MM.1S (cell line): Measurements from ENCODE around the gene NDUFV2.
A peak's percentile ranks its signal among the peaks of the same experiment; 100 is the strongest.

Experiments used
- DNase-seq: peaks from one replicate; pipeline ENCODE4 v3.0.0-alpha.2; 2015
- H2AFZ ChIP-seq: fragments of 300-600 bp; sonication (generic); 2 replicates; pipeline ENCODE4 v1.6.0; 2016; ENCODE audit warnings: antibody characterized with exemption, low read length
- H3F3A ChIP-seq: fragments of 300-600 bp; sonication (generic); 2 replicates; pipeline ENCODE4 v1.6.1; 2016; ENCODE audit warnings: mild to moderate bottlenecking, antibody characterized with exemption, low read length, moderate library complexity, mixed read lengths; ENCODE audit not compliant: insufficient read depth
- H3K27ac ChIP-seq: fragments of 300-600 bp; sonication (generic); 2 replicates; pipeline ENCODE4 v1.5.1; 2016; ENCODE audit warnings: mild to moderate bottlenecking, low read length
- H3K27me3 ChIP-seq: fragments of 300-600 bp; sonication (generic); replicated peaks from 2 replicates; pipeline ENCODE4 v1.6.0; 2016; ENCODE audit warnings: low read length; ENCODE audit not compliant: insufficient read depth
- H3K36me3 ChIP-seq: fragments of 300-600 bp; sonication (generic); replicated peaks from 2 replicates; pipeline ENCODE4 v1.6.1; 2016; ENCODE audit warnings: mild to moderate bottlenecking, low read length, mixed read lengths; ENCODE audit not compliant: insufficient read depth
- H3K4me1 ChIP-seq: fragments of 300-600 bp; sonication (generic); 2 replicates; pipeline ENCODE4 v1.6.1; 2016; ENCODE audit warnings: low read length, mixed read lengths
- H3K4me2 ChIP-seq: fragments of 300-600 bp; sonication (generic); 2 replicates; pipeline ENCODE4 v1.6.0; 2016; ENCODE audit warnings: low read depth, low read length
- H3K4me3 ChIP-seq: fragments of 300-600 bp; sonication (generic); 2 replicates; pipeline ENCODE4 v1.5.1; 2016; ENCODE audit warnings: low read length, mixed read lengths
- H3K79me2 ChIP-seq: fragments of 300-600 bp; sonication (generic); 2 replicates; pipeline ENCODE4 v1.6.1; 2016; ENCODE audit warnings: mixed run types, low read length, mixed read lengths
- H3K9ac ChIP-seq: fragments of 300-600 bp; sonication (generic); 2 replicates; pipeline ENCODE4 v1.6.1; 2016; ENCODE audit warnings: low read length, mixed read lengths
- H3K9me2 ChIP-seq: fragments of 300-600 bp; sonication (generic); replicated peaks from 2 replicates; pipeline ENCODE4 v1.6.1; 2016; ENCODE audit warnings: mild to moderate bottlenecking, low read length, mixed read lengths; ENCODE audit not compliant: insufficient read depth
- H3K9me3 ChIP-seq: fragments of 300-600 bp; sonication (generic); replicated peaks from 2 replicates; pipeline ENCODE4 v1.6.1; 2016; ENCODE audit warnings: mild to moderate bottlenecking, low read length, mixed read lengths; ENCODE audit not compliant: insufficient read depth
- H4K20me1 ChIP-seq: fragments of 300-600 bp; sonication (generic); 2 replicates; pipeline ENCODE4 v1.6.1; 2016; ENCODE audit warnings: mild to moderate bottlenecking, low read length, moderate library complexity, mixed read lengths; ENCODE audit not compliant: insufficient read depth
- EZH2 ChIP-seq: fragments of 300-600 bp; sonication (generic); optimal IDR thresholded peaks from 2 replicates; pipeline ENCODE3; 2017; ENCODE audit warnings: low read depth, mild to moderate bottlenecking, antibody characterized with exemption, low read length, mixed read lengths
- EZH2phosphoT487 ChIP-seq: fragments of 300-600 bp; sonication (generic); IDR thresholded peaks from 2 replicates; pipeline ENCODE4 v1.6.1; 2018; ENCODE audit warnings: antibody characterized with exemption, low read length
- TF ChIP-seq, protein P1 (sequence below): fragments of 300-600 bp; sonication (generic); IDR thresholded peaks from 2 replicates; pipeline ENCODE4 v1.5.1; 2016; ENCODE audit warnings: antibody characterized with exemption, low read length, mixed read lengths

Gene NDUFV2

DNA sequence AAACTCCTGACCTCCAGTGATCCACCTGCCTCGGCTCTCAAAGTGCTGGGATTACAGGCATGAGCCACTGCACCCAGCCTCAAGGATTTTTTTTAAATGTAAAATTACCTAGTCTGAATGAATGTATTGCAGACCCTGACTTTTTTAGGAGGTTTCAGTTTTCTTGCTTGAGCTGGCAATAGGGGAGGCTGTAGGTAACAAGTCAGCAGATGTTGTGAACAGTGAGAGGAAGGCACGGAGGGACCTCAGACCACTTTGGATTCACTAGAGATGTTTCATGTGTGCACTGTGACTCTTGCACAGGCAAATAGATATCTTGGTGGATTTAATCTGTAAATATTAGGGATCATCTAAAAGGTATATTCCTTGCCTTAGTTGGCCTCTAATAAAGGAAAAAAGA is 6.4 kb downstream of the NDUFV2 start:
- no peaks in the 10 kb centered on the region for H3K27me3 ChIP-seq
- peak overlapping the region; percentile 87 for H3K27ac ChIP-seq
- peak; percentile 82 for DNase-seq
- H3K9ac ChIP-seq = peak overlapping the region; percentile 97
- no peaks in the 10 kb centered on the region for H4K20me1 ChIP-seq
- H3K79me2 ChIP-seq = peaks cover 100% of the 10 kb centered on the region
- H3K4me3 ChIP-seq = peak overlapping the region; percentile 76
- H2AFZ ChIP-seq = no peak overlapping the region
- H3K4me2 ChIP-seq = peak overlapping the region; percentile 69
- peaks cover 10% of the 10 kb centered on the region; the same call in 1 of the 2 replicates for H3K36me3 ChIP-seq
- H3K4me1 ChIP-seq = peaks cover 20% of the 10 kb centered on the region
- H3F3A ChIP-seq = peaks cover 74% of the 10 kb centered on the region
- H3K9me2 ChIP-seq = no peaks in the 10 kb centered on the region
- TF ChIP-seq EZH2 (no peak), EZH2phosphoT487 (no peak)
- TF ChIP-seq, protein P1, sequence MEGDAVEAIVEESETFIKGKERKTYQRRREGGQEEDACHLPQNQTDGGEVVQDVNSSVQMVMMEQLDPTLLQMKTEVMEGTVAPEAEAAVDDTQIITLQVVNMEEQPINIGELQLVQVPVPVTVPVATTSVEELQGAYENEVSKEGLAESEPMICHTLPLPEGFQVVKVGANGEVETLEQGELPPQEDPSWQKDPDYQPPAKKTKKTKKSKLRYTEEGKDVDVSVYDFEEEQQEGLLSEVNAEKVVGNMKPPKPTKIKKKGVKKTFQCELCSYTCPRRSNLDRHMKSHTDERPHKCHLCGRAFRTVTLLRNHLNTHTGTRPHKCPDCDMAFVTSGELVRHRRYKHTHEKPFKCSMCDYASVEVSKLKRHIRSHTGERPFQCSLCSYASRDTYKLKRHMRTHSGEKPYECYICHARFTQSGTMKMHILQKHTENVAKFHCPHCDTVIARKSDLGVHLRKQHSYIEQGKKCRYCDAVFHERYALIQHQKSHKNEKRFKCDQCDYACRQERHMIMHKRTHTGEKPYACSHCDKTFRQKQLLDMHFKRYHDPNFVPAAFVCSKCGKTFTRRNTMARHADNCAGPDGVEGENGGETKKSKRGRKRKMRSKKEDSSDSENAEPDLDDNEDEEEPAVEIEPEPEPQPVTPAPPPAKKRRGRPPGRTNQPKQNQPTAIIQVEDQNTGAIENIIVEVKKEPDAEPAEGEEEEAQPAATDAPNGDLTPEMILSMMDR = no peak
- no peaks in the 10 kb centered on the region for H3K9me3 ChIP-seq

DNA sequence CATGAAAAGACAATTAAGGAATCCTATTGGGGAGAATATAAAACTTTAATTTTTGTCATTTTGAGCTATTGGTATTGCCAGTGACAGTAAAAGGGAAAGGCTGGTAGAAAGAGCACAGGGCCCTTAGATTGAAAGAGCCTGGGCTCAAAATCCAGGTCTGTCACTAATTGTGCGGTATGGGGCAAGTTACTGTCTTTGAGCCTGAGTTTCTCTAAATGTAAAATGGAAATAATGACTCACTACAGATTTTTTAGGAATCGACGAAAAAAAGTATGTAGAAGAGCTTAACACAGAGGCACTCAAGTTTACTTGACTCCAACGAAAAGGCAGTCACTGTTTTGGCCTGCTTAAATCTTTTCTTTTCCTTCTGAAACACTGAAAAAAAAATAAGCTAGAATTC is 7.0 kb downstream of the NDUFV2 start:
- peak overlapping the region; percentile 76 for H3K4me3 ChIP-seq
- peaks cover 20% of the 10 kb centered on the region for H3K4me1 ChIP-seq
- H3K9me2 ChIP-seq = no peaks in the 10 kb centered on the region
- H3K27me3 ChIP-seq = no peaks in the 10 kb centered on the region
- peaks cover 10% of the 10 kb centered on the region; the same call in 1 of the 2 replicates for H3K36me3 ChIP-seq
- H3F3A ChIP-seq = peaks cover 74% of the 10 kb centered on the region
- no peaks in the 10 kb centered on the region for H4K20me1 ChIP-seq
- H3K9me3 ChIP-seq = no peaks in the 10 kb centered on the region
- H3K9ac ChIP-seq = peak overlapping the region; percentile 97
- no peak for DNase-seq
- H2AFZ ChIP-seq = no peak overlapping the region
- H3K4me2 ChIP-seq = peak overlapping the region; percentile 69
- peaks cover 100% of the 10 kb centered on the region for H3K79me2 ChIP-seq
- H3K27ac ChIP-seq = peak overlapping the region; percentile 87
- TF ChIP-seq EZH2phosphoT487 = no peak
- TF ChIP-seq, protein P1 = no peak
- TF ChIP-seq EZH2 = no peak

DNA sequence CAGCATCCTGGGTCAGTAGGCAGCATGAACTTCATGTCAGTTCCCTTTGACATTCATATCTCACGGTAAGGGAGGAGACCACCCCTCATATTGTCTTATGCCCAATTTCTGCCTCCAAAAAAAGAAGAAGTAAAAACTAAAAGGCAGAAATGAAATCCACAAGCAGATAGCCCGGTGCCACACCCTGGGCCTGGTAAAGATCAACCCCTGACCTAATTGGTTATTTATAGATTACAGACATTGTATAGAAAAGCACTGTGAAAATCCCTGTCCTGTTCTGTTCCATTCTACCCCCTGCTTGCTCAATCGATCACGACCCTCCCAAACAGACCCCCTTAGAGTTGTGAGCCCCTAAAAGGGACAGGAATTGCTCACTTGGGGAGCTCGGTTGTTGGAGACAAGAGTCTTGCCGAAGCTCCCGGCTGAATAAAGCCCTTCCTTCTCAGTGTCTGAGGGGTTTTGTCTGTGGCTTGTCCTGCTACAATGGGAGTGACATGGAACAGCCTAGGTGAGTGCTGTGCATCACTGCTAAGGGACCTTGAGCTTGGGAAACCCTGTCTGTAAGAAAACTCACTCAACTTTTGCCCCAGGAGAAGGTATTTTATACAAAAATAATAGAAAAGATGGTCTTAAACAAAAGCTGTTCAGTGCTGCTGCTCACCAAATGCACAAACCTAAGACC is 11.1 kb downstream of the NDUFV2 start:
- no peaks in the 10 kb centered on the region for H3K9me3 ChIP-seq
- H3K27ac ChIP-seq = peak overlapping the region; percentile 87
- H3K9ac ChIP-seq = peak overlapping the region; percentile 90
- peaks cover 7% of the 10 kb centered on the region for H3K36me3 ChIP-seq
- H2AFZ ChIP-seq = no peak overlapping the region
- H3K9me2 ChIP-seq = no peaks in the 10 kb centered on the region
- peak overlapping the region; percentile 94 for H3K4me2 ChIP-seq
- peak; percentile 46 for DNase-seq
- H3K79me2 ChIP-seq = peaks cover 100% of the 10 kb centered on the region
- H3K4me3 ChIP-seq = peak overlapping the region; percentile 64
- peaks cover 35% of the 10 kb centered on the region for H3K4me1 ChIP-seq
- H4K20me1 ChIP-seq = no peaks in the 10 kb centered on the region
- no peaks in the 10 kb centered on the region for H3K27me3 ChIP-seq
- H3F3A ChIP-seq = peaks cover 85% of the 10 kb centered on the region
- TF ChIP-seq EZH2phosphoT487 (no peak), EZH2 (no peak)
- TF ChIP-seq, protein P1 = no peak
